Midbrain (tissue), 1 donor: ENCODE data around the gene AKR1C4.
"Not testable (repeated sequence)": the region's sequence is repeated elsewhere in the genome, so short reads cannot be mapped to it uniquely, and the experiment has no call there.

ENCODE experiments used
- DNase-seq: peaks from one replicate; lab custom pipeline; 2025; lab: John Stamatoyannopoulos, UW

Gene AKR1C4

GRCh38 chr10:5206799-5207198 is 10.2 kb downstream of the AKR1C4 start:
- DNase-seq: no peak

- not testable (repeated sequence) for DNase-seq
Observed at GRCh38 chr10:5209776-5210175, 13.1 kb downstream of the AKR1C4 start.

- DNase-seq: not testable (repeated sequence)
Observed at GRCh38 chr10:5210261-5210660, 13.6 kb downstream of the AKR1C4 start.

GRCh38 chr10:5211696-5212536 is 15.3 kb downstream of the AKR1C4 start:
- DNase-seq: no peak

GRCh38 chr10:5216801-5217200 is 20.2 kb downstream of the AKR1C4 start:
- DNase-seq: no peak

- DNase-seq: no peak
Observed at GRCh38 chr10:5219262-5219661, 22.6 kb downstream of the AKR1C4 start.

- not testable (repeated sequence) for DNase-seq
Observed at GRCh38 chr10:5222942-5223341, 26.3 kb downstream of the AKR1C4 start.

- no peak for DNase-seq
Observed at GRCh38 chr10:5229019-5229418, 32.4 kb downstream of the AKR1C4 start.

GRCh38 chr10:5233324-5233723 is 36.7 kb downstream of the AKR1C4 start:
- no peak for DNase-seq

- no peak for DNase-seq
Observed at GRCh38 chr10:5234106-5234860, 37.6 kb downstream of the AKR1C4 start.

GRCh38 chr10:5237541-5237940 is 40.9 kb downstream of the AKR1C4 start:
- DNase-seq: not testable (repeated sequence)

GRCh38 chr10:5242585-5242984 is 45.9 kb downstream of the AKR1C4 start:
- DNase-seq: no peak

- DNase-seq: no peak
Observed at GRCh38 chr10:5243521-5243987, 46.9 kb downstream of the AKR1C4 start.

- no peak for DNase-seq
Observed at GRCh38 chr10:5252177-5253037, 55.8 kb downstream of the AKR1C4 start.

GRCh38 chr10:5254488-5254887 is 57.9 kb downstream of the AKR1C4 start:
- no peak for DNase-seq

- not testable (repeated sequence) for DNase-seq
Observed at GRCh38 chr10:5257768-5258167, 61.1 kb downstream of the AKR1C4 start.

GRCh38 chr10:5259132-5259951 is 62.7 kb downstream of the AKR1C4 start:
- no peak for DNase-seq

- no peak for DNase-seq
Observed at GRCh38 chr10:5259952-5260578, 63.4 kb downstream of the AKR1C4 start.

GRCh38 chr10:5260828-5261227 is 64.2 kb downstream of the AKR1C4 start:
- no peak for DNase-seq

- DNase-seq: no peak
Observed at GRCh38 chr10:5265139-5265538, 68.5 kb downstream of the AKR1C4 start.

- DNase-seq: no peak
Observed at GRCh38 chr10:5266351-5266750, 69.7 kb downstream of the AKR1C4 start.
